Activated CD8-positive, alpha-beta memory T cell treated with anti-CD3 and anti-CD28 coated beads, Interleukin-2, amount 50 U/mL, for 1 hour (primary cell): ENCODE measurements around the gene EED.
"Not testable (repeated sequence)": the region's sequence is repeated elsewhere in the genome, so short reads cannot be mapped to it uniquely, and the experiment has no call there.

Source experiments
- DNase-seq: peaks from one replicate; pipeline ENCODE4 v3.0.0-alpha.2; 2020; ENCODE audit errors: extremely low read depth

The EED gene

DNA sequence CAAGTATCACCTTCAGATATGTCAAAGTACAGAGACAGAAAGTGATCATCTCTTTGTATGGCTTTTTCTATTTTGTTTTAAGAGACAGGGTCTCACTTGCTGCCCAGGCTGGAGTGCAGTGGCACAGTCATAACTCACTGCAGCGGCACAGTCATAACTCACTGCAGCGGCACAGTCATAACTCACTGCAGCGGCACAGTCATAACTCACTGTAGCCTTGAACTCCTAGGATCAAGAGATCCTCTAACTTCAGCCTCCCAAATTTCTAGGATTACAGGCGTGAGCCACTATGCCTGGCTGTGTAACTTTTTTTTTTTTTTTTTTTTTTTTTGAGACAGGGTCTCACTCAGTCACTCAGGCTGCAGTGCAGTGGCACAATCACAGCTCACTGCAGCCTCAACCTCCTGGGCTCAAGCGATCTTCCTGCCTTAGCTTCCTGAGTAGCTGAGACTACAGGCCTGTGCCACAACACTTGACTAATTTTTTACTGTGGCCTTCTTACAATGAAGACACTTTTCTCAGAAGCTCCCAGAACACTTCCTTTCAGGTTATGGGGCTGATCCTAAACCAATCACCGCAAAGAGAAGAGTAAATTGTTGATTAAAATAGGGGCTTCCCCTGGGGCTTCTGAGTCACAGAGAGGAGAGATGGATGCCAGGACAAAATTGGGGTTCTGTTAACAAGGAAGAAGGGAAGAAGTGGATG lies 48.5 kb downstream of the EED start:
- DNase-seq = no peak

- no peak for DNase-seq
These were observed 49.5 kb downstream of the EED start for GRCh38 chr11:86294026-86294425.

- no peak for DNase-seq
These were observed 57.2 kb downstream of the EED start for GRCh38 chr11:86301742-86302091.

DNA sequence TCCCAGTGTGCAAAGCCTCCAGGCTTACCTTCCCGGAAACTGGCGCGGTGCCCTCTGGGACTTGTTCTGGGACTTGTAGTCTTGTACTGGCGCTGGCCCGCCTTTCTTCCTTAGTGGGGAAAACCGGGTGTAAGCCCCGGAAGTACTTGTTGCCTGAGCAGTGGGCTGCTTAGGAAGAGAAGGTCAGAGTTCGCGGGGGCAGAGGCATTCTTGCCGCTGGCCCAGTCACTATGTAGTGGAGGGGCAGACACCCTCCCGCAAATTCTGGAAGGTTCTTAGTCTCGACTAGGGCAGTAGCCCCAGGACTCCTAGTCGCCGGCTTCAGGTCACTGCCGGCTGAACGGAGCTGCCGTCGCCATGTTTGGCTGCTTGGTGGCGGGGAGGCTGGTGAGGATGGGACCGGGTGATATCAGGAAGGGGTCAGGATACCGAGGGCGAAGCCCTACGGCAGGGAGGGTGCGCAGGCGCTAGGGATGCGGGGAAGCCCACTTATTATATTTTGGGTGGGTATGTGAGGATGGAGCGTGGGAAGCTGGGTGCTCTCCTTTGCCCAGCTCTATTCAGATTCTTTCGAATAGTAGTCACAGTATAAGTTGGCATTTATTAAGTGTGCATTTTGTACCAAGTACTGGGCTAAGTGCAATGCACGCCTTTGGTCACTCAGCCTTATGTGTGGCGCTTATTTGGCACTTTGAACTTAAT lies 57.7 kb downstream of the EED start, which contains the start of gene HIKESHI:
HIKESHI (plus strand) TSS at position 149 of the 702 bp plus-strand sequence; CDS start at position 358, 209 bp downstream.
- DNase-seq = peak; percentile 86

DNA sequence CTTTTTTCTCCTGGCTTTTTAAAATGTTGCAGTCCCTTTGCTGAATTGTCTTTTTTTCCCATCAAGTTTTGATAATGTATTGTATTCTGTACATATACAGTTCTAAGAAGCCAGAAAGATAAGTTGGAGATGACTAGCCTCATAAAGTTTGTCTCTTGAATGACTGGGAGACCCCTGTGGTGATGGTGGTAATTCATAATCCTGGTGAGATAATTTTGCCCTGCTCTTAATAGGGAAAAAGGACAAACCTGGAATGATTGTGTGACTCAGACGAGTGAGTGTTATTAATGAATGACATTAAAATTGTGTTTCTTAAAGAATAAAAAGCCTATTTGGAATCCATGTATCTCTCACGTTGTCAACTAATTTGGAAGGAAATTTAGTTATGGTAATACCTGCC lies 58.7 kb downstream of the EED start:
- DNase-seq = no peak

DNA sequence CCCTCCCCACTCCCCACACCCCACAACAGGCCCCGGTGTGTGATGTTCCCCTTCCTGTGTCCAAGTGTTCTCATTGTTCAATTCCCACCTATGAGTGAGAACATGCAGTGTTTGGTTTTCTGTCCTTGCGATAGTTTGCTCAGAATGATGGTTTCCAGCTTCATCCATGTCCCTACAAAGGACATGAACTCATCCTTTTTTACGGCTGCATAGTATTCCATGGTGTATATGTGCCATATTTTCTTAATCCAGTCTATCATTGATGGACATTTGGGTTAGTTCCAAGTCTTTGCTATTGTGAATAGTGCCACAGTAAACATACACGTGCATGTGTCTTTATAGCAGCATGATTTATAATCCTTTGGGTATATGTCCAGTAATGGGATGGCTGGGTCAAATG lies 64.2 kb downstream of the EED start:
- not testable (repeated sequence) for DNase-seq

DNA sequence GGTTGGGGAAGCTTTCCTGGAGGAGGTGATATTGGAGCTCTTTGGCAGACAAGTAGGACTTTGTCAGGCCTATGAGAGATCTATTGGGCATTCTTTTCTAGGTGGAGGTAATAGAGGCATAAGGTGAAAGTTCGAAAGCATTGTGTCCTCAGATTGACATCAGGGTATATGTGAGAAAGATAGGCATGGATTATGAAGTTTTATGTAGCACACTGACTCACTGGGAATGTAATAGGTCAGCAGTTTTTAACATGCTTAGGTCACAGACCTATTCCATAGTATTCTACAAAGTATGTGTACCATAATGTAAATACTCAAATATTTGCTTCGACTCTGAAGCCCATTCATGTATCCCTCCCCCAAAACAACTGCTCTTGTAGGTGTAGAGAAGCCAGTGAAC lies 69.2 kb downstream of the EED start:
- DNase-seq = no peak

- DNase-seq = no peak
These were observed 70.1 kb downstream of the EED start for GRCh38 chr11:86314636-86315035.
